Glomerular visceral epithelial cell (primary cell): ENCODE data around the gene ALK.

Source experiments
- DNase-seq: peaks from one replicate; pipeline ENCODE4 v3.0.0-alpha.2; 2016; ENCODE audit errors: extremely low spot score

Gene ALK

GRCh38 chr2:29157131-29157530 lies 764.3 kb downstream of the ALK start:
- no peak for DNase-seq

GRCh38 chr2:29155578-29155977 lies 765.8 kb downstream of the ALK start:
- no peak for DNase-seq

- no peak for DNase-seq
These were observed 766.8 kb downstream of the ALK start for GRCh38 chr2:29154610-29155009.

GRCh38 chr2:29147963-29148362 lies 773.4 kb downstream of the ALK start:
- DNase-seq = no peak

- no peak for DNase-seq
These were observed 775.2 kb downstream of the ALK start for GRCh38 chr2:29146197-29146596.

- DNase-seq = no peak
These were observed 777.7 kb downstream of the ALK start for GRCh38 chr2:29143657-29144056.
